Mucosa of descending colon (tissue), 3 donors: ENCODE measurements around the gene WIPI1. TPM values are rescaled to one million over a fixed set of nuclear protein-coding genes. Genes with fewer than 3 reads are reported as not detected.
"Not testable (repeated sequence)": the region's sequence is repeated elsewhere in the genome, so short reads cannot be mapped to it uniquely, and the experiment has no call there.

Experiments used
- ATAC-seq: fragments of 200-7000 bp; cut with Tn5 transposase; one replicate; pipeline ENCODE4 v1.9.1; 2020; ENCODE audit warnings: mild to moderate bottlenecking, moderate library complexity
- DNase-seq, 3 donors: peaks; one replicate each; pipeline ENCODE4 v3.0.0-alpha.2; 2020
- H3K36me3 ChIP-seq: fragments of 200-600 bp; one replicate; pipeline ENCODE4 v1.8.0; 2021; ENCODE audit warnings: low read depth, mild to moderate bottlenecking
- H3K4me1 ChIP-seq: fragments of 200-600 bp; one replicate; pipeline ENCODE4 v1.8.0; 2021; ENCODE audit warnings: low read depth, mild to moderate bottlenecking
- H3K4me3 ChIP-seq: fragments of 200-600 bp; one replicate; pipeline ENCODE4 v1.8.0; 2021; ENCODE audit warnings: mild to moderate bottlenecking
- H3K9me3 ChIP-seq: fragments of 200-600 bp; one replicate; pipeline ENCODE4 v1.8.0; 2021; ENCODE audit warnings: mild to moderate bottlenecking
- CTCF ChIP-seq: fragments of 200-600 bp; IDR thresholded peaks from one replicate; pipeline ENCODE4 v1.8.0; 2022; ENCODE audit warnings: antibody characterized with exemption, mild to moderate bottlenecking
- intact Hi-C, 2 donors: fragments of 100-400 bp; cut with DNase I in 1 of 2; cut with micrococcal nuclease in 1 of 2; formaldehyde crosslinking; loops; one replicate each; pipeline versions ENCODE4 v1.11.0 to v1.11.1; 2022; cut with DNase I, micrococcal nuclease
- microRNA-seq: library from miRNA; unstranded; fragments of <30 nt; microRNA quantifications from one replicate; pipeline ENCODE4, GENCODE V29; 2019
- total RNA-seq, 3 donors: library from RNA; stranded (reverse); fragmentation: NEBNext Ultra II Directional in 2 of 3; extraction: Animal tissue kit (Norgen Biotek cat#: 25700) in 2 of 3; gene quantifications; one replicate each; pipeline versions ENCODE4 v1.2.1 to v1.2.4, GENCODE V29; 2021 to 2023
- donor health status: DM: no; HTN: no; CAD: no; lungs with moderate emphysema.
- donor health status: DM: no; HTN: no; CAD: no.
- donor health status: DM: no; HTN: yes; CAD: no.

Gene WIPI1
- total RNA-seq, 3 donors from 2014 or later, result 56.0 to 99.3 (median 99.0) TPM

- Histone ChIP-seq H3K4me3 (no peak overlapping the region), H3K36me3 (no peaks in the 10 kb centered on the region), H3K4me1 (no peaks in the 10 kb centered on the region), H3K9me3 (no peaks in the 10 kb centered on the region)
- ATAC-seq (peak; percentile 78), DNase-seq (peak; percentile 57 to 87 (median 67))
- intact Hi-C loops, result no loop called here
- no peak for TF ChIP-seq CTCF
These were observed 78.8 kb downstream of the WIPI1 start for GRCh38 chr17:68378268-68379176.

GRCh38 chr17:68377771-68378267, 79.5 kb downstream of the WIPI1 start:
- intact Hi-C loops, result no loop called here
- H3K4me3 ChIP-seq, result no peak overlapping the region
- no peak for ATAC-seq

GRCh38 chr17:68376178-68376577, 81.1 kb downstream of the WIPI1 start:
- ATAC-seq, DNase-seq, H3K9me3 ChIP-seq, H3K4me3 ChIP-seq, H3K4me1 ChIP-seq, intact Hi-C loops, H3K36me3 ChIP-seq: not testable (repeated sequence)

More at GRCh38 chr17:68377771-68378267, 79.5 kb downstream of the WIPI1 start:
- DNase-seq, result no peak
- no peaks in the 10 kb centered on the region for H3K4me1 ChIP-seq
- no peak for TF ChIP-seq CTCF
- H3K36me3 ChIP-seq, result no peaks in the 10 kb centered on the region
- H3K9me3 ChIP-seq, result no peaks in the 10 kb centered on the region

- DNase-seq, result no peak
- H3K4me1 ChIP-seq, result no peaks in the 10 kb centered on the region
- no peak overlapping the region for H3K4me3 ChIP-seq
- TF ChIP-seq CTCF, result no peak
- intact Hi-C loops, result no loop called here
- no peak for ATAC-seq
- no peaks in the 10 kb centered on the region for H3K9me3 ChIP-seq
- no peaks in the 10 kb centered on the region for H3K36me3 ChIP-seq
These were observed 81.7 kb downstream of the WIPI1 start for GRCh38 chr17:68375566-68375965.

Small RNA genes lying within 50 kb of the gene (microRNA-seq; reads per million reads assigned to microRNA genes)
- gene MIR635, result not detected

Other genes with a start within 250 kb of the WIPI1 start
- gene AMZ2, start 209.5 kb downstream of the WIPI1 start, total RNA-seq, result 10 to 100 TPM; 38.0 to 72.0 (median 44.6) TPM
- under 1 TPM; 0.14 to 0.47 (median 0.34) TPM for gene SLC16A6, start 166.4 kb downstream of the WIPI1 start, total RNA-seq
- gene ARSG, start 166.0 kb downstream of the WIPI1 start, total RNA-seq, result 1 to 10 TPM; 1.7 to 3.1 (median 2.1) TPM
- 100 to 1,000 TPM; 132 to 238 (median 147) TPM for gene PRKAR1A, start 54.9 kb upstream of the WIPI1 start, total RNA-seq
- 1 to 10 TPM; 1.9 to 6.1 (median 5.8) TPM for gene FAM20A, start 143.9 kb upstream of the WIPI1 start, total RNA-seq